NCI-H524 treated with DMSO at 0.1 percent for 48 hours (cell line): ENCODE results near the gene TRANK1.
"Not testable (repeated sequence)": the region's sequence is repeated elsewhere in the genome, so short reads cannot be mapped to it uniquely, and the experiment has no call there.

Experiments used
- DNase-seq: peaks from one replicate; lab custom pipeline; 2025; lab: John Stamatoyannopoulos, UW

The TRANK1 gene

GRCh38 chr3:36919439-36920160, 25.3 kb downstream of the TRANK1 start:
- DNase-seq = no peak

- DNase-seq = no peak
Observed at GRCh38 chr3:36918050-36918449, 26.8 kb downstream of the TRANK1 start.

- DNase-seq = no peak
Observed at GRCh38 chr3:36911990-36912804, 32.7 kb downstream of the TRANK1 start.

- DNase-seq = no peak
Observed at GRCh38 chr3:36909666-36910065, 35.2 kb downstream of the TRANK1 start.

- DNase-seq = no peak
Observed at GRCh38 chr3:36909181-36909580, 35.7 kb downstream of the TRANK1 start.

GRCh38 chr3:36908647-36909180, 36.1 kb downstream of the TRANK1 start:
- DNase-seq = no peak

- DNase-seq = no peak
Observed at GRCh38 chr3:36907911-36908646, 36.8 kb downstream of the TRANK1 start.

GRCh38 chr3:36906504-36907149, 38.2 kb downstream of the TRANK1 start:
- no peak for DNase-seq

- DNase-seq = no peak
Observed at GRCh38 chr3:36905545-36905944, 39.3 kb downstream of the TRANK1 start.

GRCh38 chr3:36904641-36905040, 40.2 kb downstream of the TRANK1 start:
- DNase-seq = no peak

GRCh38 chr3:36904065-36904464, 40.8 kb downstream of the TRANK1 start:
- DNase-seq = not testable (repeated sequence)

- DNase-seq = no peak
Observed at GRCh38 chr3:36903119-36903882, 41.6 kb downstream of the TRANK1 start.

- DNase-seq = no peak
Observed at GRCh38 chr3:36901588-36901987, 43.3 kb downstream of the TRANK1 start.

- DNase-seq = no peak
Observed at GRCh38 chr3:36900474-36901443, 44.1 kb downstream of the TRANK1 start.

- no peak for DNase-seq
Observed at GRCh38 chr3:36895496-36896409, 49.1 kb downstream of the TRANK1 start.

- DNase-seq = no peak
Observed at GRCh38 chr3:36894914-36895313, 49.9 kb downstream of the TRANK1 start.

- DNase-seq = no peak
Observed at GRCh38 chr3:36893826-36894225, 51.0 kb downstream of the TRANK1 start.

- no peak for DNase-seq
Observed at GRCh38 chr3:36893137-36893557, 51.7 kb downstream of the TRANK1 start.
